Thyroid gland (tissue), 4 donors: Measurements from ENCODE around the gene SGF29. TPM values are rescaled to one million over a fixed set of nuclear protein-coding genes. Genes with fewer than 3 reads are reported as not detected.
"Not testable (repeated sequence)": the region's sequence is repeated elsewhere in the genome, so short reads cannot be mapped to it uniquely, and the experiment has no call there.

ENCODE experiments used
- DNase-seq, 2 donors: peaks; one replicate each; pipeline ENCODE4 v3.0.0-alpha.2; 2019
- H3K27ac ChIP-seq, 3 donors: fragments of 200-600 bp; sonication (generic); 1 replicate in 2 of 3; 2 replicates in 1 of 3; pipeline ENCODE4 v1.5.1; 2016 to 2019; ENCODE audit warnings: mild to moderate bottlenecking in 1 of 3, moderate library complexity in 1 of 3
- H3K27me3 ChIP-seq: fragments of 200-600 bp; sonication (generic); one replicate; pipeline ENCODE4 v1.5.1; 2019
- H3K36me3 ChIP-seq, 2 donors: fragments of 200-600 bp; sonication (generic); one replicate each; pipeline ENCODE4 v1.5.1; 2016 to 2019
- H3K4me1 ChIP-seq, 2 donors: fragments of 200-600 bp; sonication (generic); one replicate each; pipeline ENCODE4 v1.5.1; 2017 to 2019
- H3K4me3 ChIP-seq, 3 donors: fragments of 200-600 bp; sonication (generic); replicated peaks in 1 of 3; 1 replicate in 2 of 3; 2 replicates in 1 of 3; pipeline ENCODE4 v1.5.1; 2016; ENCODE audit warnings: mild to moderate bottlenecking in 1 of 3
- H3K9me3 ChIP-seq: fragments of 200-600 bp; sonication (generic); one replicate; pipeline ENCODE4 v1.5.1; 2017
- CTCF ChIP-seq, 6 experiments: fragments of 200-600 bp in 3 of 6; fragments of 450-650 bp in 3 of 6; sonication (generic) in 3 of 6; IDR thresholded peaks; one replicate each; pipeline ENCODE4 v1.5.1; 2016 to 2019; ENCODE audit warnings: antibody characterized with exemption in 6 of 6, mild to moderate bottlenecking in 2 of 6, inconsistent platforms in 1 of 6, moderate library complexity in 1 of 6
- POLR2A ChIP-seq, 2 donors: fragments of 450-650 bp; IDR thresholded peaks; one replicate each; pipeline ENCODE4 v1.6.1; 2017; ENCODE audit warnings: antibody characterized with exemption in 2 of 2, mild to moderate bottlenecking in 2 of 2, moderate library complexity in 1 of 2
- WGBS, 2 donors: methylation state at CpG; one replicate each; pipeline ENCODE4 v1.1.5; 2017; 5-methylcytosine and 5-hydroxymethylcytosine counted together
- intact Hi-C: fragments of 100-400 bp; cut with DNase I; formaldehyde crosslinking; loops from one replicate; pipeline ENCODE4 v1.15.1; 2023
- total RNA-seq, 4 donors: library from RNA; depleted of rRNA; stranded (reverse); fragments of >200 nt; gene quantifications; one replicate each; pipeline ENCODE4 v1.2.3, GENCODE V29; 2016

Gene SGF29
- total RNA-seq, 4 donors from 2014 or later: 31.8 to 41.9 (median 36.9) TPM

GRCh38 chr16:28544998-28545397, 8.7 kb upstream of the SGF29 start:
- H3K9me3 ChIP-seq: no peaks in the 10 kb centered on the region
- intact Hi-C loops: loop anchor here (5.0 kb wide), 1 partner anchor 53 kb away; the partner anchor contains the start of genes APOBR and CLN3
- no peak overlapping the region for H3K4me3 ChIP-seq
- H3K4me1 ChIP-seq: peaks cover 0 to 12% of the 10 kb centered on the region in 2 donors
- H3K27me3 ChIP-seq: no peaks in the 10 kb centered on the region
- no peak overlapping the region for H3K27ac ChIP-seq
- 84 to 90% methylated on average over 3 of the region's 3 CpGs for WGBS, 2 donors
- H3K36me3 ChIP-seq: no peaks in the 10 kb centered on the region
- TF ChIP-seq POLR2A (IDR thresholded peaks at IDR 0.05) (no peak), CTCF (IDR thresholded peaks at IDR 0.05) (no peak)
- no peak for DNase-seq

GRCh38 chr16:28545964-28546363, 7.8 kb upstream of the SGF29 start:
- DNase-seq, H3K9me3 ChIP-seq, H3K4me1 ChIP-seq, H3K36me3 ChIP-seq, H3K27me3 ChIP-seq, H3K4me3 ChIP-seq: not testable (repeated sequence)
- H3K27ac ChIP-seq: peak overlapping the region in 2 of 3 donors; percentile 74 to 82
- intact Hi-C loops: loop anchor here (5.0 kb wide), 1 partner anchor 54 kb away; the partner anchor contains the start of genes APOBR and CLN3
- WGBS, 2 donors: 93 to 94% methylated on average over 7 of the region's 7 CpGs

GRCh38 chr16:28546626-28547025, 7.1 kb upstream of the SGF29 start:
- no peak overlapping the region for H3K4me3 ChIP-seq
- DNase-seq: peak; percentile 74 to 81
- H3K27ac ChIP-seq: peak overlapping the region; percentile 41 to 82 (median 74)
- 45 to 47% methylated on average over 7 of the region's 7 CpGs for WGBS, 2 donors
- H3K9me3 ChIP-seq: no peaks in the 10 kb centered on the region
- no peaks in the 10 kb centered on the region for H3K27me3 ChIP-seq
- peaks cover 0 to 9% of the 10 kb centered on the region in 2 donors for H3K4me1 ChIP-seq
- TF ChIP-seq CTCF (IDR thresholded peaks at IDR 0.05): no peak
- no peak for TF ChIP-seq POLR2A (IDR thresholded peaks at IDR 0.05)
- intact Hi-C loops: loop anchor here (5.0 kb wide), 1 partner anchor 54 kb away; the partner anchor contains the start of genes APOBR and CLN3
- no peaks in the 10 kb centered on the region for H3K36me3 ChIP-seq

- H3K36me3 ChIP-seq: no peaks in the 10 kb centered on the region
- no peaks in the 10 kb centered on the region for H3K9me3 ChIP-seq
- intact Hi-C loops: loop anchor here (5.0 kb wide), 1 partner anchor 56 kb away; the partner anchor contains the start of genes APOBR and CLN3
- no peak overlapping the region for H3K27ac ChIP-seq
- H3K27me3 ChIP-seq: no peaks in the 10 kb centered on the region
- DNase-seq: peak; percentile 26 to 41
- peaks cover 2 to 13% of the 10 kb centered on the region in 2 donors for H3K4me1 ChIP-seq
- no peak overlapping the region for H3K4me3 ChIP-seq
- WGBS, 2 donors: 66 to 79% methylated on average over 14 of the region's 14 CpGs
- TF ChIP-seq POLR2A (IDR thresholded peaks at IDR 0.05): no peak
- no peak for TF ChIP-seq CTCF (IDR thresholded peaks at IDR 0.05)
Measured at GRCh38 chr16:28548306-28548802, 5.4 kb upstream of the SGF29 start.

GRCh38 chr16:28549301-28549899, 4.3 kb upstream of the SGF29 start:
- H3K4me1 ChIP-seq: peaks cover 5 to 10% of the 10 kb centered on the region in 2 donors
- H3K36me3 ChIP-seq: no peaks in the 10 kb centered on the region
- no peak overlapping the region for H3K4me3 ChIP-seq
- H3K9me3 ChIP-seq: no peaks in the 10 kb centered on the region
- WGBS, 2 donors: 44 to 53% methylated on average over 11 of the region's 11 CpGs
- H3K27me3 ChIP-seq: no peaks in the 10 kb centered on the region
- TF ChIP-seq CTCF (IDR thresholded peaks at IDR 0.05): peak in 5 of 6 experiments; percentile 22 to 70 (median 63)
- no peak for TF ChIP-seq POLR2A (IDR thresholded peaks at IDR 0.05)
- H3K27ac ChIP-seq: peak overlapping the region in 1 of 3 donors; percentile 2
- intact Hi-C loops: loop anchor here (5.0 kb wide), 1 partner anchor 57 kb away; the partner anchor contains the start of genes APOBR and CLN3
- peak; percentile 26 for DNase-seq
